Measurements from ENCODE around the gene CREB5.
"Not testable (repeated sequence)": the region's sequence is repeated elsewhere in the genome, so short reads cannot be mapped to it uniquely, and the experiment has no call there.

CREB5 gene

GRCh38 chr7:28588602-28589001, 176.3 kb downstream of the CREB5 start:
- no peak for DNase-seq

DNA sequence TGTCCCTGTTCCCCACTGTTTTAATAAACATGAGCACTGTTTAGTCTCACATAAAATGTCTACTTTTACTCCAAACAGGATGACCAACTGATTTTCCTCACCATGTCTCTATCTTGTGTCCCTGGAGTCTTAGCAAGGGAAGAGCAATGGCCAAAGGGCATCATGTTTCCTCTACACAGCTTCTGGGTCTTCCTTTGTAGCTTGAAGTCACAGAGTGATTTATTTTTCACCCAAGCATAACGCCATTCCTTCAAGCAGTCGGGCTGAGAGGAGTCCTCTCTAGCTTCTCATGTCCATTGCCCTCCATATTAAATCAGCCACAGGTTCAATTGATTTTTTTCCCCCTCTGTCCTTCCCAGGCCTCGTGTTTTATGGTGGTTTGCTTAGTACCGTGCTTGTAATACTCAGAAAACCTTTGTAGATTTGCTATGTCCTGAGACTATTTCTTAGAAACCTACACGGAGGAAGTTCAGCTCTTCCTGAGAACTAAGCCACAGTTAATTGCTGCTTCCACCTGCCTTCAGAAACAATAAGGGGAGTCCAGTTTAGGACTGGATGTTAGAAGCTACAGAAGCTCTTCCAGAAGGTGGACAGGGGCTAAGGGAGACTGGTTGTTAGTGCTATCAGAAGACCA, 178.8 kb downstream of the CREB5 start:
- no peak for DNase-seq

DNA sequence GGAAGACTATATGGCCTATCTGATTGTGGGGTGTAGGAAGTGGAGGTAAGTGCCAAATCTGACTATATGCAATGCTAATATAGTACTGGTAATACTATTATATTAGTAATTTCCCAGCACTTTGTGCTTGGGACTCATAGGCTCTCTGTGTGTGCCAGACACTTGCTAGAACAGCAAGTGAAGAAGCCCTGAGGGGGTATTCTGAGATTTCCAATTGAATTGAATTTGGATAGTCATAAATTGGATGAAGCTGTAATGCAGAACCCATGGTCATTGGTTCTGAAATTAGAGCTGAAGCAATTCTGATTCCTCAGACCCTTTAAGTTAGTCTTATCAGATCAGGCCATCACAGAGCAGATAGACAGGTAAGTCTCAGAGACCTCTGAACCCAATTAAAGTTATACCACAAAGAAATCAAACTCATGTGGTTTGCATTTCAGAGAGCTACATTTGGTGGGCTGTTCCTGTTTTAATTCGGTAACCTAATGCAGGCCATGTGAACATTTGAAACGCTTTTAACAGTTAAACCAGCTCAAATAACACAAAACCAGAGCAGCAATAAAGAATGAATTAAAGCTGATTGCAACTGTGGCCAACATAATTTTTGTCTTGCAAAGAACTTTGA, 179.5 kb downstream of the CREB5 start:
- no peak for DNase-seq

DNA sequence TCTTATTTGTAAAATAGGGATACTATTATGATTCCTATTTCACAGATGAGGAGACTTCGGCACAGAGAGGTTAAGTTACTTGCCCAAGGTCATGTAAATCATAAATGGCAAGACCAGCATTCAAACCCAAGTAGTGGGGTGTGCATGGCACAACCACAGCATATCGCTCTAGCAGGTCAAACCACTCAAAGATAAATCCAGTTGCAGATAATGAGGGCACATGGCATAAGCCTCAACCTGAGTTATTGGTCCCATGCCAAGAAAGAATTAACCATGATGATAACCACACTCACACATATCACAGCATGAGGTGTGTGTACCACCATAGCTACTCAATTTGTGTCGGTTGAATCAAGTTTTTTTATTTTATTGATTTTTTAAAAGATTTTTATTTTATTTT, 180.5 kb downstream of the CREB5 start:
- DNase-seq: no peak

DNA sequence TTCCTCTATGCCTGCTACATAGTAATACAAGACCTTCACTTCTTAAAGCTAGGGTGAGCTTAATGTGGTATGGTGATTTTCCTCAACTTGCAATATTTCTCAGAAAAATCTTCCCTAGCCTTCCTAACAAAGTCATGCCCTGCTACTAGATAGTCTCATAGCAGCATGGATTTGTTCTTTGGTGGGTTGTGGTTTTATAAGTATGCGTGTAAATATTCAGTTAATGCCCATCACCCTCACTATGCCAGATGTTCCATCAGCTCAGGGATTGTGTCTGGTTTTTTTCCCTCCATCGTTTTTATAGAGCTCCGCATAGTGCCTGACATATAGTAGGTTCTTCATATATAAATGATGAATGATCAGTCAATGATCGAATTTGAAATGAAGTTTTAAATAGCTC, 182.8 kb downstream of the CREB5 start:
- DNase-seq: no peak

- no peak for DNase-seq
Observed at GRCh38 chr7:28595801-28596200, 183.5 kb downstream of the CREB5 start.

DNA sequence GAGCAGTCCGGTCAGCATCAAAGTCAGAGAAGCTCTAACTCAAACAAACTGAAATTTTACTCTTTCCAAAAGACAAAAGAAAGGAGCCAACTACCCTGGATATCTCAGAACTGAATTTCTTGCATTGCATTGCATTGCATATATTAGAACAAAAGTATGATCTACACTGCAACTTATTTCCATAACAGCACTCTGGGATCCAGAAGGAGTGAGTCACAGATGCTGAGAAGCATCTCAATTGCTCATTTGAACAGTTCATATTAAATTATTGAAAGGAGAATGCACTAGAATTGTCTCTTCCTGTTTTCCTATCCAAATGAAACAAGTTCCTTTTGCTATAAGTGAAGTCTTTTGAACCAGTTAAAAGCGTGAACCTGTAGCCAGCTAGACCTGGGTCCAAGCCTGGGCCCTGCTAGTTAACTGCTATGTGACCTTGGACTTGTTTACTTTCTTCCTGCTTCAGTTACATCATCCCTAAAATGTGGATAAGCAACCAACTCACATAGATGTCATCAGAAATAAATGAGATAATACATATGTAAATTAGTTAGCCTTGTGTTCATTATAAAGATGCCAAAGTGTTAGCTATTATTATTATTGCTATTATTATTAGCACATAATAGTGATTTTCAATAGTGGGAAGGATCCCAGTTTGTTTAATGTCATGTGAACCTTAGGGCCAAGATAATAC, 184.1 kb downstream of the CREB5 start:
- no peak for DNase-seq

- no peak for DNase-seq
Observed at GRCh38 chr7:28597284-28597683, 185.0 kb downstream of the CREB5 start.

- not testable (repeated sequence) for DNase-seq
Observed at GRCh38 chr7:28598037-28598436, 185.7 kb downstream of the CREB5 start.

- no peak for DNase-seq
Observed at GRCh38 chr7:28598586-28598985, 186.3 kb downstream of the CREB5 start.

- DNase-seq: no peak
Observed at GRCh38 chr7:28599411-28599810, 187.1 kb downstream of the CREB5 start.

DNA sequence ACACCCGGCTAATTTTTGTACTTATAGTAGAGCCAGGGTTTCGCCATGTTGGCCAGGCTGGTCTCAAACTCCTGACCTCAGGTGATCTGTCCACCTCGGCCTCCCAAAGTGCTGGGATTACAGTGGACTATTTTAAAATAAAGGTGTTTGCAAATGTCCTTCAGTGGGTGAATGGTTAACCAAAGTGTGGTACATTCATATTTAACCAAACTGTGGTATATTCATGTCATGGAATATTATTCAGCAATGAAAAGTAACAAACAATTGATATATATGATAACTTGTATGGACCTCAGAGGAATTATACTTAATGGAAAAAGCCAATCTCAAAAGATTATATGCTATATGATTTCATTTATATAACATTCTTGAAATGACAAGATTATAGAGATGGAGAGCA, 190.0 kb downstream of the CREB5 start:
- no peak for DNase-seq

GRCh38 chr7:28605427-28606085, 193.2 kb downstream of the CREB5 start:
- DNase-seq: no peak

DNA sequence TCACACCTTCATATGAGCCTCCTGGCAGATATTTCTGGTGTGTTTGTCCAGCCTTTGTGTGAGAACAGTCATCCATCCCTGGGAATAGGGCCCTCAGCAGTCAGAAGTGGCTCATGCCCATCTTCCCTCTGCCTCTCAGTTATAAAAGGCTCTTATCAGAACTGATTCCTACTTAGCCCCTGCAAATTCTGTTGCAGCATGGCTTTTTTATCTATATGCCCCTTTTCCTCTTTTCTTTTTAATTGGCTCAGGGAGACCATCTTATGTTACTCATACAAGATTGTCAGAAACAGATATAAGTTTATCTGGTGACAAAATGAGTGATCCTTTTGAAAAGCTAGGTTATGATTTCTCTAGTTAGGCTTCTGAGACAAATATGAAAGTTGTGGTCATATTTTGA, 194.1 kb downstream of the CREB5 start:
- no peak for DNase-seq

DNA sequence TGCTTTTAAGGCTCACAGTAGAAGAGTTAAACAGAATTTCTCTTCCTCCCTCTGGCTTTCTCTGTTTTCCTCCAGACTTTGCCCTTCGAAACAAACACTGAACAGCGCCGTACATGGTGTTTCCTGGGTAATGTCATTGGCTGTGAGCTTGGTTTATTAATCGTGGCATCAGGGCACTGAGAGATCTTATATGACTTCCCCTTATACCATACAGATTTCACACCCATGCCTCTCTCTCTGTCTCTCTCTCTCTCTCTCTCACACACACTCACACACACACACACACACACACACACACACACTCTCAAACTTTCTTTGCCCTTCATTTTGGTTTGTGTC, 195.5 kb downstream of the CREB5 start:
- DNase-seq: no peak

- no peak for DNase-seq
Observed at GRCh38 chr7:28608237-28608656, 195.9 kb downstream of the CREB5 start.

GRCh38 chr7:28608731-28609130, 196.4 kb downstream of the CREB5 start:
- no peak for DNase-seq

DNA sequence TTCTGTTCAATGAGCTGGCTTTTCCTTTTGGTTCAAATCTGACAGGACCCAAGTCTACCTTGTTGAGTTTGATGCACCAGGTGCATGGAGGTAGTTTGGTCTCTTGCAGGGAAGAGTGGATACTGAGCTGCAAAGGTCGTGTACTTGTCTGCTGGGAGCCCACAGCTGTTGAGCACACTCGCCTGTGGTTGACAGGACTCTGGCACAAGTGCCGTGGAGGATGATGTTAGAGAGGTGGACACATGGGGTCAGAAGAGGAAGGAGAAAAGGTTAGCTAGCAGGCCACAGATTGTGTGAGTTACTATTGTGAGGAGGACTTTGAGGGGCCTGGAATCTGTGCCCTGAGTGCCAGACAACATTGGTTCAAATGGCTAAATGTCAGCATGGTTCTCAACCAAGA, 197.3 kb downstream of the CREB5 start:
- DNase-seq: no peak

DNA sequence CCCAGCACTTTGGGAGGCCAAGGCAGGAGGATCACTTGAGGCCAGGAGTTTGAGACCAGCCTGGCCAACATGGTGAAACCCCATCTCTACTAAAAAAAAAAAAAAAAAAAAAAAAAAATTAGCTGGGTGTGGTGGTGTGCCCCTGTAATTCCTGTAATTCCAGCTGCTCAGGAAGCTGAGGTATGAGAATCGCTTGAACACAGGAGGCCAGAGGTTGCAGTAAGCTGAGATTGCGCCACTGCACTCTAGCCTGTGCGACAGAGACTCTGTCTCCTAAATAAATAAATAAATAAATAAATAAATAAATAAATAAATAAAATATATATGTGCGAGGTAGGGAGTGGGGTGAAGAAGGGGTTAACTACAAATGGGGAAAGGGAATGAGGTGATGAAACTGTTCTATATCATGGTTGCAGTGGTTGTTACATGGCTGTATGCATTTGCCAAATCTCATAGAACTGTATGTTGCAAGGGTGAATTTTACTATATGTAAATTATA, 199.1 kb downstream of the CREB5 start:
- not testable (repeated sequence) for DNase-seq

GRCh38 chr7:28613262-28613661, 200.9 kb downstream of the CREB5 start:
- no peak for DNase-seq

DNA sequence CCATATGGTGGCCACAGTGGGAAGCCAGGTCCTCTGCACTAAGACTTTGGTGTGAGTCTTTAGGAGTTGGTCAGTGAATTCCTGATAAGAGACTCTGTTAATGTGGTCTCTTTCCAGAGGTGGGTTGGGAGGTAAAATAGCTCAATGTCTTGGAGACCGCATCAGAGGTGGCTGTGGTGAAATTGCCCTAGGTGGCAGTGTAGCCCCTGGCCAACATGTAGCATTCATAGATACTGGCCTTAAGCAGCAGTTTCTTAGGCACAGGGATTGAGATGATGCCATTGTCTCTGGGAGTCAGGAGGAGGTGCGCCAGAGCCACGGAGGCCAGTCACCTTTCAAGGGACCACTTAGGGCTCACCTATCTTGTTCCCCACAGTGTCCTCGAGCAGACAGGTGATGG, 202.8 kb downstream of the CREB5 start:
- peak in 1 of 2 experiments; percentile 36 for DNase-seq

- no peak for DNase-seq
Observed at GRCh38 chr7:28617308-28617880, 205.1 kb downstream of the CREB5 start.

- no peak for DNase-seq
Observed at GRCh38 chr7:28618383-28618782, 206.1 kb downstream of the CREB5 start.
